Keratinocyte (primary cell): ENCODE measurements around the gene MRPL44. TPM values are rescaled to one million over a fixed set of nuclear protein-coding genes. Genes with fewer than 3 reads are reported as not detected.

ENCODE experiments used
- DNase-seq: peaks from one replicate; pipeline ENCODE4 v3.0.0-alpha.2; 2011; ENCODE audit warnings: low read depth, missing footprints, low spot score
- FAIRE-seq: peaks from 2 replicates; lab custom pipeline; 2011; peaks lifted over from hg19 to GRCh38; lab: Jason Lieb, UNC
- H2AFZ ChIP-seq: 2 replicates; pipeline ENCODE4 v1.6.0; 2012; ENCODE audit warnings: low read length, control low read depth, inconsistent platforms; ENCODE audit not compliant: control insufficient read depth
- H3K27ac ChIP-seq: 2 replicates; pipeline ENCODE4 v1.5.1; 2011; ENCODE audit warnings: low read length; ENCODE audit not compliant: control insufficient read depth, insufficient read depth
- H3K27me3 ChIP-seq: 3 replicates; pipeline ENCODE4 v1.6.0; 2011; ENCODE audit warnings: low read length; ENCODE audit not compliant: control insufficient read depth, insufficient read depth; ENCODE audit errors: extremely low read depth
- H3K36me3 ChIP-seq, 2 experiments: 2 replicates in 1 of 2; 3 replicates in 1 of 2; pipeline ENCODE4 v1.5.1; 2011; ENCODE audit warnings: low read length in 2 of 2, mild to moderate bottlenecking in 1 of 2; ENCODE audit not compliant: control insufficient read depth in 2 of 2, insufficient read depth in 2 of 2; ENCODE audit errors: extremely low read depth in 1 of 2
- H3K4me1 ChIP-seq: 3 replicates; pipeline ENCODE4 v1.5.1; 2011; ENCODE audit warnings: low read length; ENCODE audit not compliant: control insufficient read depth, insufficient read depth; ENCODE audit errors: extremely low read depth
- H3K4me2 ChIP-seq: 3 replicates; pipeline ENCODE4 v1.6.0; 2011; ENCODE audit warnings: low read depth, low read length; ENCODE audit not compliant: control insufficient read depth, insufficient read depth; ENCODE audit errors: extremely low read depth
- H3K4me3 ChIP-seq, 3 experiments: fragments of 200-600 bp in 1 of 3; sonication (generic) in 1 of 3; 2 replicates in 2 of 3; 3 replicates in 1 of 3; pipeline ENCODE4 v1.5.1; 2011 to 2016; ENCODE audit warnings: low read length in 3 of 3, mild to moderate bottlenecking in 3 of 3, control low read depth in 2 of 3, inconsistent platforms in 1 of 3, low read depth in 1 of 3, mixed read lengths in 1 of 3, mixed run types in 1 of 3, moderate library complexity in 1 of 3; ENCODE audit not compliant: control insufficient read depth in 2 of 3, insufficient read depth in 2 of 3; ENCODE audit errors: extremely low read depth in 1 of 3
- H3K79me2 ChIP-seq: 2 replicates; pipeline ENCODE4 v1.6.0; 2012; ENCODE audit warnings: low read length; ENCODE audit not compliant: control insufficient read depth, insufficient read depth
- H3K9ac ChIP-seq: 3 replicates; pipeline ENCODE4 v1.6.0; 2011; ENCODE audit warnings: low read length; ENCODE audit not compliant: control insufficient read depth, insufficient read depth; ENCODE audit errors: extremely low read depth
- H3K9me1 ChIP-seq: 3 replicates; pipeline ENCODE4 v1.6.0; 2011; ENCODE audit warnings: low read length; ENCODE audit not compliant: control insufficient read depth, insufficient read depth; ENCODE audit errors: extremely low read depth
- H3K9me3 ChIP-seq: 2 replicates; pipeline ENCODE4 v1.5.1; 2012; ENCODE audit warnings: low read depth, low read length; ENCODE audit not compliant: control insufficient read depth
- H4K20me1 ChIP-seq: 3 replicates; pipeline ENCODE4 v1.6.0; 2011; ENCODE audit warnings: low read length; ENCODE audit not compliant: control insufficient read depth, insufficient read depth; ENCODE audit errors: extremely low read depth
- CTCF ChIP-seq, 3 experiments: IDR thresholded peaks in 1 of 3; conservative IDR thresholded peaks in 1 of 3; optimal IDR thresholded peaks in 1 of 3; 2 replicates in 2 of 3; 3 replicates in 1 of 3; pipeline versions ENCODE3 to v1.5.1; 2011; ENCODE audit warnings: low read length in 3 of 3, mild to moderate bottlenecking in 3 of 3, moderate library complexity in 2 of 3, control low read depth in 1 of 3, inconsistent platforms in 1 of 3; ENCODE audit not compliant: insufficient read depth in 2 of 3; ENCODE audit errors: extremely low read depth in 1 of 3
- EZH2 ChIP-seq: IDR thresholded peaks from one replicate; pipeline ENCODE4 v1.6.1; 2012; ENCODE audit warnings: inconsistent platforms, mild to moderate bottlenecking, low read length, moderate library complexity
- dilution Hi-C: fragments of 300-500 bp; cut with MboI; formaldehyde crosslinking; loops from one replicate; pipeline ENCODE4 v1.7.0; 2020; ENCODE audit warnings: low sequenced_read_pairs; ENCODE audit not compliant: extremely low pct_ligation_motif_present
- polyA plus RNA-seq, 5 experiments: library from polyadenylated mRNA; depleted of rRNA in 3 of 5; stranded (reverse) in 3 of 5; stranded (forward) in 1 of 5; unstranded in 1 of 5; fragments of >200 nt; gene quantifications; 1 replicate in 1 of 5; 2 replicates in 3 of 5; 3 replicates in 1 of 5; pipeline versions ENCODE4 v1.2.1 to v1.2.3, GENCODE V29; 2011 to 2012; ENCODE audit warnings: missing spikeins in 2 of 5, low read depth in 1 of 5, low replicate concordance in 1 of 5

Gene MRPL44
- polyA plus RNA-seq, 1 donor (not counting 4 experiments of a cell fraction or from before 2014, with no cell fraction given), result 27.1 TPM

- Histone ChIP-seq H3K4me3 (peak overlapping the region in 1 of 3 experiments; percentile 1), H3K9ac (peak overlapping the region; percentile 5), H3K4me1 (peaks cover 21% of the 10 kb centered on the region), H3K27ac (peak overlapping the region; percentile 29), H3K9me1 (no peaks in the 10 kb centered on the region), H3K79me2 (peaks cover 63% of the 10 kb centered on the region), H3K27me3 (no peaks in the 10 kb centered on the region), H3K9me3 (no peaks in the 10 kb centered on the region), H2AFZ (no peak overlapping the region), H3K4me2 (peak overlapping the region; percentile 27), H4K20me1 (no peaks in the 10 kb centered on the region), H3K36me3 (no peaks in the 10 kb centered on the region)
- FAIRE-seq, result peak; percentile 65
- DNase-seq, result no peak
- dilution Hi-C loops, result no loop called here
- TF ChIP-seq EZH2 (no peak), CTCF (optimal IDR thresholded peaks at IDR 0.05 in 1 of 3, IDR thresholded peaks at IDR 0.05 in 1 of 3, conservative IDR thresholded peaks at IDR 0.05 in 1 of 3; ENCODE audit: extremely low read depth in 1 of 3, insufficient read depth in 2 of 3, low read length in 3 of 3) (no peak)
Measured at GRCh38 chr2:223941579-223942277, 15.5 kb upstream of the MRPL44 start.

GRCh38 chr2:223943135-223943534 lies 14.1 kb upstream of the MRPL44 start:
- H3K36me3 ChIP-seq, result no peaks in the 10 kb centered on the region
- dilution Hi-C loops, result no loop called here
- FAIRE-seq (no peak), DNase-seq (no peak)
- no peak overlapping the region for H2AFZ ChIP-seq
- peak overlapping the region; percentile 95 for H3K4me2 ChIP-seq
- H4K20me1 ChIP-seq, result no peaks in the 10 kb centered on the region
- H3K9me3 ChIP-seq, result no peaks in the 10 kb centered on the region
- peak overlapping the region; percentile 26 for H3K27ac ChIP-seq
- H3K27me3 ChIP-seq, result no peaks in the 10 kb centered on the region
- H3K4me1 ChIP-seq, result peaks cover 21% of the 10 kb centered on the region
- H3K9me1 ChIP-seq, result no peaks in the 10 kb centered on the region
- H3K9ac ChIP-seq, result peak overlapping the region; percentile 85
- TF ChIP-seq CTCF (optimal IDR thresholded peaks at IDR 0.05 in 1 of 3, IDR thresholded peaks at IDR 0.05 in 1 of 3, conservative IDR thresholded peaks at IDR 0.05 in 1 of 3; ENCODE audit: extremely low read depth in 1 of 3, insufficient read depth in 2 of 3, low read length in 3 of 3) (no peak), EZH2 (no peak)
- peak overlapping the region in 2 of 3 experiments; percentile 84 to 86 for H3K4me3 ChIP-seq
- peaks cover 52% of the 10 kb centered on the region for H3K79me2 ChIP-seq
